NCI-H748 (cell line): ENCODE results near the gene GPR156.
"Not testable (repeated sequence)": the region's sequence is repeated elsewhere in the genome, so short reads cannot be mapped to it uniquely, and the experiment has no call there.

Experiments used
- DNase-seq: peaks from one replicate; lab custom pipeline; 2025; ENCODE audit not compliant: unreplicated experiment; lab: John Stamatoyannopoulos, UW

Gene GPR156

GRCh38 chr3:120275618-120276017 is 9.4 kb downstream of the GPR156 start:
- no peak for DNase-seq

DNA sequence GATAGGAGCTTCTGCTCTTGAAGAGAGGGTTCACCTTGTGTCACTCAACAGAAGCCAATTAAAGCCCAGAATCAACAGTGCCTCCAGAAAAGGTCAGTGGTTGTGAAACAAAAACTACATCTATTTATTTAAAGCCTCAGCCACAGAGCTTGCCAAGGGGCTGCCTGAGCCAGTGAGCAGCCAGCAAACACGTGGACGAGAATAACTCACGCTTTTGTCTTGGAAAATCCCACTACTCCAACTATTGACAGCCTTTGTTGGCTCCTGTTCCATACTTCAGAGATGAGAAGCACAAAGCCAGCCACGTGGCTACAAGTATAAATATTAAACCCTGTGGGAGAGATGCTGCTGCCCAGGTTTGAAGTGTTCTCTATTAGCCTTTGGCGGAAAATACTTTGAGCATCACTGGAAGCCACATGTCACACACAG is 10.3 kb downstream of the GPR156 start:
- peak; percentile 42 for DNase-seq

GRCh38 chr3:120272286-120272685 is 12.7 kb downstream of the GPR156 start:
- no peak for DNase-seq

DNA sequence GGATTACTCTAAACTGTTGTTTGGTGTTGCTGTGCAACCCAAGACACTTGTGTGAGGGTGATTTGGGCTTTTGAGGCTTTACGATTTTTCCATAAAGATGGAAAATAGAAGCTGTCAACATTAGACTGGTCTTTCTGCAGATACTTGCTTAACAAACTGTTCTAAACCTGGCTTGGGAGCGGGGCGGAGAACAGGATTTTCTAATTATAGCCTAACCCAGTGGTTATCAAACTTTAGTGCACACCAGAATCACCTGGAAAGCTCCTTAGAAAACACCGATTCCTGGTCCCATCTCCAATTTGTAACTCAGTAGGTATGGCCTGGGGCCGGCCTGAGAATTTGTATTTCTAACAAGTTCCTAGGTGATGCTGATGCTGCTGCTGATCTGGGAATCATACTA is 19.0 kb downstream of the GPR156 start:
- no peak for DNase-seq

DNA sequence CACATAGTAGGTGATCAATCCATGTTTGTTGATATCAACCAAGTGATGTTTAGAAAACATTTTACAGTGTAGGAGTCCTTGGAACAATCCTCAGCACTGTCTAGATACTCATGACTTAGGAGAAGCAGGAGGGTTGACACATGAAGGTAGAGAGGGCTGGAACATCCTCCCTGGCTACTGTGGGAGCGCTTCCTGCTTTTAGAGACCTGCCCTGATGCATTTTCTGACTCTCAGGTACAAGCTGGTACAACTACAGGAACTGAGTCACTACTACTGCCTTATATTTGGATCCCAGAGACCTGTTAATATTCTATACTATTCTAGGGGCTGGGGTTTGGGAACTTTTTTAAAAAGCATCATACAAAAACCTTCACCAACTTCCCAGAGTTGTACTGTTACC is 20.1 kb downstream of the GPR156 start:
- DNase-seq = no peak

DNA sequence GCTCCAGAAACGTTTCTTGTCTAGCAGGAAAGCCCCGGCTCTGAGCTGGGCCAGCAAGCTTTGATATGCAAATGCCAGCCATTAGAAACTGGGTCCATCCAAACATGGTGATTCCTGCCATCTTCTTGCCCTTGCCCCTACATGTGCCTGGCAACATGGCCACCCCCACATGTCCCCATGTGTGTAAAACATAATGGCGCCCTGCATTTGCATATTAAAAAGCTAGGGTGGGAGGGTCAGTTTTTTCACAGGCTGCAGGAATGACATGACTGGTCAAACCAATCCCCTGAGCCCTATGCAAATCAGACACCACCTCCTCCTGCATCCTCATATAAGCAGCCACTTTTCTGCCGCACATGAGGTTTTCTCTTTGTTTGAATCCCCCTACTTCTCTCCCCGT is 21.2 kb downstream of the GPR156 start:
- DNase-seq = no peak

GRCh38 chr3:120258009-120258408 is 27.0 kb downstream of the GPR156 start:
- DNase-seq = no peak

GRCh38 chr3:120245386-120245785 is 39.6 kb downstream of the GPR156 start:
- peak; percentile 3 for DNase-seq

GRCh38 chr3:120244834-120245225 is 40.2 kb downstream of the GPR156 start:
- no peak for DNase-seq

DNA sequence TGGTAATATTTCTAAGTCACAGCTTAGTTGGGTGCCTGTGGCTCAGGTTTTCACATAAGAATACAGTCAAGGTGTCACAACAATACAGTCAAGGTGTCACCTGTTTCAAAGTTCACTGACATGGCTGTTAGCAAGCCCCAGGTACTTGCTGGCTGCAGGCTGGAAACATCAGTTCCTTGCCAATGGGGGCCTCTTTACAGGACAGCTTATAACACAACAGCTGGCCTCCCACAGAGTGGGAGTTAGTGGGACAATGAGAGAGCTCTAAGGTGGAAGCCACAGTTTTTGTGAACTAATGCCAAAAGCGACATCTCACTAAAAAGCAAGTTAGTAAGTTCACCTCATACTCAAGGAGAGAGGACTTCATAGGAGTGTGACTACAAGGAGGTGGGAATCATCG is 45.4 kb downstream of the GPR156 start:
- DNase-seq = no peak

- DNase-seq = no peak
These were observed 57.2 kb downstream of the GPR156 start for GRCh38 chr3:120227710-120228347.

DNA sequence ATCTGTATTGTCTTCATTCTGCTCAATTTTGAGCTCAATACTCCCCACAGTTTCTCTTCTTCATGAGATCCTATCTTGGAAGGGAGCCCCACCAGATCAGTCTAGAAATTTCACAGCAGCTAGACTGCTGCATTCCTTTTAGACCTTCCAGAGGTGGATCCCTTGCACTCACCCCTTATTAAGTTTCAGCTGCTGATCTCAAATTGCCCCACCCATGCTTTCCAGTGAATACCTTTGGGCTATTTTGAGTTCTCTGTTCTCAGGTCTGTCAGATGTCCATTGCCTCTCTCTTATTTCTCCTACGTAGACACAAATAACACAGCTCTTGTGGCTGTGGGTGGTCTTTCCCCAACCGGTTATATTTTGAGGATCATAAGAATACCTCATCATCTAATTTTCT is 60.8 kb downstream of the GPR156 start:
- no peak for DNase-seq

DNA sequence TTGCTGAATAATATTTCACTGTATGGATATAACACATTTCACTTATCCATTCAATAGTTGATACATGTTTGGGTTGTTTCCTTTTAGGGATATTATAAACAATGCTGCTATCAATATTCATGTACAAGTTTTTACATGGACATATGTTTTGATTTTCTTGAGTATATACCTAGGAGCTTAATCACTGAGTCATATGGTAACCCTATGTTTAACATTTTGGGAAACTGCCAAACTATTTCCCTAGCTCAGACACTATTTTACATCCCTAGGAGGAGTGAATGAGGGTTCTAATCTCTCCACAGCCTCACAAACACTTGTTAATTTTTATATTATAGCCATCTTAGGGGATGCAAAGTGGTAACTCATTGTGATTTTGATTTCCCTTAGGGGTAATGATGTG is 66.0 kb downstream of the GPR156 start:
- DNase-seq = no peak

- DNase-seq = not testable (repeated sequence)
These were observed 68.4 kb downstream of the GPR156 start for GRCh38 chr3:120216633-120217032.

- peak; percentile 5 for DNase-seq
These were observed 70.8 kb downstream of the GPR156 start for GRCh38 chr3:120214176-120214575.

GRCh38 chr3:120212505-120212904 is 72.5 kb downstream of the GPR156 start:
- DNase-seq = no peak

DNA sequence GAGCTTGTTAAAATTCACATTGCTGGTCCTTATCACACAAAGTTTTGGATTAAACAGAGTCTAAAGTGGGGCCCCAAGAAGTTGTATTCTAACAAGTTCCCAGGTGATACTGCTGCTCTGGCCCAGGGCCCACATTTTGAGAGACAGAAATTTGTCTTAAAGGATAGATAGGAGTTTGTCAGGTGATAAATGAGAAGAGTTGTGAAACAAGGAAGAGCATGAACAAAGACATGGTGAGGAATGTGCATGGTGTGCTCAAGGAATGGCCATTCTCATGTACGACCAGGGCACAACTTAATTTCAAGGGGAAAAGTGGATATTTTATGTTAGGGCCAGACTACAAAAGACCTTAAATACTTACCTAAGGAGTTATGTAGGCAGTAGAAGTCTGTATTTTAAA is 75.6 kb downstream of the GPR156 start:
- DNase-seq = no peak

DNA sequence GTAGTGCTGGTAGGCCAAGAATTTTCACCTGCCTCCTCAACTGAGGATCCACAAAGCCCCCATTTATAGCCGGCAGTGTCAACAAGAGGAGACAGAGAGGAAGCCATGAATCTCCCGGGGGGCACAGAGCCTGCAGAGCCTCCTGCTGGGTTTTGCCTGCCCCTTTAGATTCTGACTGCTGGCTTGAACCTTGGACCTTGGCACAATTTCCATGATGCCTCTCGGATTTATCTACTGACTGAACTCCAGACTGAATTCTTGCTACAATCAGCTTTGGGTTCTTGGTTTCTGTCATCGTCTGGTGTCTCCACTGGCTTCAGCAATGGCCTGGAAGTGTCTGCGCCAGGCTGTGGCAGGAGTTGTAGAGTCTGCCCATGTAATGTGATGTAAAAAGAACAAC is 80.7 kb downstream of the GPR156 start:
- no peak for DNase-seq

- DNase-seq = no peak
These were observed 81.4 kb downstream of the GPR156 start for GRCh38 chr3:120203621-120204020.

- DNase-seq = no peak
These were observed 82.0 kb downstream of the GPR156 start for GRCh38 chr3:120203016-120203415.

DNA sequence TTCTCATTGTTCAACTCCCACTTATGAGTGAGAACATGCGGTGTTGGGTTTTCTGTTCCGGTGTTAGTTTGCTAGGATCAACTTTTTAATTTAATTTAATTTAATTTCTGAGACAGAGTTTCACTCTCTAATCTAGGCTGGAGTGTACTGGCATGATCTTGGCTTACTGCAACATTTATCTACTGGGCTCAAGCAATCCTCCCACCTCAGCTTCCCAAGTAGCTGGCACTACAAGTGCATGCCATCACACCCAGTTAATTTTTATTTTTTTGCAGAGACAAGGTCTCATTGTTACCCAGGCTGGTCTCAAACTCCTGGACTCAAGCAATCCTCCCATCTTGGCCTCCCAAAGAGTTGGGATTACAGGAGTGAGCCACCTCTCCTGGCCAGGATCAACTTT is 82.7 kb downstream of the GPR156 start:
- DNase-seq = no peak

DNA sequence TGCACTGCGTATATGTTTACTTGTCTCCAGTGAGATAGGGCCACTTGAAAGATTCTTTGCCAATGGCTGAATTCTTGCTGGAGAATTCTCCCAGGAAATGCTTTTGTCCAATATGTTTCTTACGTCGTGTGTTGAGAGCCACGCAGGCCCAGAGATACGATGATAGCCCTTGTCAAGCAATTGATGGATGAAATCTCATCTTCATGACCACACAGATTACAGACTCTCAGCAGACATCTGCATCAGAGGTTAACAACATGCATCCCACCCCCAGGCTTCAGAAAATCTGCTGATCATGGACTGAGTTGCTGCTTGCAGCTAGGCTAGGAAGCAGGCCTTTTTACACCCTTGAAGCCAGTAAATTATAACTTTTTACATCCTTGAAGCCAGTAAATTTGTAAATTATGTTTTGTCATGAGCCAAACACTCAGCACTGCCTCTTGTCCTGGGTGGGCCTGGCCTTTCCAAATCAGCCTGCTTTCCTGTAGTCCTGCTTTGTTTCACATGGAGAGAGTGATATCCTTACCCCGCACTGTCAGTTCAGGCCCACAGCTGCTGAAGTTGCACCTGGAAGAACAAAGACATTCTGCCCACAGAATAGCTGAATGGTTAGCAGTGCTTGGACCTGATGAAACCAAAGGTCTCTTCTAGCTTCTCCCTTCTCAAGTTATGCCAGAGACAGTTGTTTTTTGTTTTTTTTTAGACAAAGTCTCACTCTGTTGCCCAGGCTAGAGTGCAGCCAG is 84.4 kb downstream of the GPR156 start:
- no peak for DNase-seq
